ENCODE data around the gene PTMS. TPM values are rescaled to one million over a fixed set of nuclear protein-coding genes. Genes with fewer than 3 reads are reported as not detected.

Gene PTMS
- total and polyA plus RNA-seq, 10 of the 15 experiments (the other 5 are each of a cell fraction or from before 2014, with no cell fraction given), result 2.1 to 127 (median 29.8) TPM

- TF ChIP-seq ELK1 (IDR thresholded peaks at IDR 0.05; ENCODE audit: low read depth, low read length) (peak; percentile 99), CREB1 (IDR thresholded peaks at IDR 0.05; ENCODE audit: low read depth) (peak; percentile 96), ZNF384 (IDR thresholded peaks at IDR 0.05; ENCODE audit: borderline replicate concordance, low read depth, low read length) (peak; percentile 39; the same call in 1 of the 2 replicates), RCOR1 (conservative IDR thresholded peaks at IDR 0.05; ENCODE audit: low read depth, low read length) (peak; percentile 76; the same call in 1 of the 2 replicates), KLF5 (IDR thresholded peaks at IDR 0.05; ENCODE audit: partially characterized antibody) (peak; percentile 88), IRF3 (IDR thresholded peaks at IDR 0.05) (0 out of 2 replicates have a peak, but pooled peaks have one; percentile 34), HCFC1 (IDR thresholded peaks at IDR 0.05; ENCODE audit: low read length) (peak; percentile 80), RELB (IDR thresholded peaks at IDR 0.05; ENCODE audit: low read depth) (peak; percentile 69), GATAD2B (conservative IDR thresholded peaks at IDR 0.05; ENCODE audit: low read depth) (peak; percentile 18; the same call in 1 of the 2 replicates), RFX5 (IDR thresholded peaks at IDR 0.05; ENCODE audit: low read depth, low read length) (peak; percentile 56), ZNF274 (IDR thresholded peaks at IDR 0.05; ENCODE audit: insufficient read depth, insufficient read length) (no peak), ATF3 (IDR thresholded peaks at IDR 0.05; ENCODE audit: borderline replicate concordance, extremely low read depth, low read depth, low read length) (peak; percentile 49; the same call in 1 of the 2 replicates), CBX3 (IDR thresholded peaks at IDR 0.05; ENCODE audit: borderline replicate concordance, low read depth) (no peak), MXI1 (IDR thresholded peaks at IDR 0.05; ENCODE audit: low read depth, low read length) (peak; percentile 93), ATF7 (IDR thresholded peaks at IDR 0.05; ENCODE audit: low read depth) (peak; percentile 86), HDAC2 (IDR thresholded peaks at IDR 0.05) (no peak), SRF (IDR thresholded peaks at IDR 0.05; ENCODE audit: low read depth in 2 of 2, low read length in 2 of 2) (0 out of 4 replicates have a peak, but pooled peaks have one; percentile 32 to 40), MTA3 (IDR thresholded peaks at IDR 0.05; ENCODE audit: borderline replicate concordance, low read length) (no peak)
- TF ChIP-seq, protein P1, sequence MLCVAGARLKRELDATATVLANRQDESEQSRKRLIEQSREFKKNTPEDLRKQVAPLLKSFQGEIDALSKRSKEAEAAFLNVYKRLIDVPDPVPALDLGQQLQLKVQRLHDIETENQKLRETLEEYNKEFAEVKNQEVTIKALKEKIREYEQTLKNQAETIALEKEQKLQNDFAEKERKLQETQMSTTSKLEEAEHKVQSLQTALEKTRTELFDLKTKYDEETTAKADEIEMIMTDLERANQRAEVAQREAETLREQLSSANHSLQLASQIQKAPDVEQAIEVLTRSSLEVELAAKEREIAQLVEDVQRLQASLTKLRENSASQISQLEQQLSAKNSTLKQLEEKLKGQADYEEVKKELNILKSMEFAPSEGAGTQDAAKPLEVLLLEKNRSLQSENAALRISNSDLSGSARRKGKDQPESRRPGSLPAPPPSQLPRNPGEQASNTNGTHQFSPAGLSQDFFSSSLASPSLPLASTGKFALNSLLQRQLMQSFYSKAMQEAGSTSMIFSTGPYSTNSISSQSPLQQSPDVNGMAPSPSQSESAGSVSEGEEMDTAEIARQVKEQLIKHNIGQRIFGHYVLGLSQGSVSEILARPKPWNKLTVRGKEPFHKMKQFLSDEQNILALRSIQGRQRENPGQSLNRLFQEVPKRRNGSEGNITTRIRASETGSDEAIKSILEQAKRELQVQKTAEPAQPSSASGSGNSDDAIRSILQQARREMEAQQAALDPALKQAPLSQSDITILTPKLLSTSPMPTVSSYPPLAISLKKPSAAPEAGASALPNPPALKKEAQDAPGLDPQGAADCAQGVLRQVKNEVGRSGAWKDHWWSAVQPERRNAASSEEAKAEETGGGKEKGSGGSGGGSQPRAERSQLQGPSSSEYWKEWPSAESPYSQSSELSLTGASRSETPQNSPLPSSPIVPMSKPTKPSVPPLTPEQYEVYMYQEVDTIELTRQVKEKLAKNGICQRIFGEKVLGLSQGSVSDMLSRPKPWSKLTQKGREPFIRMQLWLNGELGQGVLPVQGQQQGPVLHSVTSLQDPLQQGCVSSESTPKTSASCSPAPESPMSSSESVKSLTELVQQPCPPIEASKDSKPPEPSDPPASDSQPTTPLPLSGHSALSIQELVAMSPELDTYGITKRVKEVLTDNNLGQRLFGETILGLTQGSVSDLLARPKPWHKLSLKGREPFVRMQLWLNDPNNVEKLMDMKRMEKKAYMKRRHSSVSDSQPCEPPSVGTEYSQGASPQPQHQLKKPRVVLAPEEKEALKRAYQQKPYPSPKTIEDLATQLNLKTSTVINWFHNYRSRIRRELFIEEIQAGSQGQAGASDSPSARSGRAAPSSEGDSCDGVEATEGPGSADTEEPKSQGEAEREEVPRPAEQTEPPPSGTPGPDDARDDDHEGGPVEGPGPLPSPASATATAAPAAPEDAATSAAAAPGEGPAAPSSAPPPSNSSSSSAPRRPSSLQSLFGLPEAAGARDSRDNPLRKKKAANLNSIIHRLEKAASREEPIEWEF (IDR thresholded peaks at IDR 0.05; ENCODE audit: insufficient replicate concordance, low read depth, low read length), result peak; percentile 92
Measured at GRCh38 chr12:6723607-6724408, 42.4 kb upstream of the PTMS start, which contains the start of gene COPS7A (continued).
